Activated CD8-positive, alpha-beta memory T cell treated with anti-CD3 and anti-CD28 coated beads for 4 hours (primary cell): ENCODE measurements around the gene HSFY1.
"Not testable (repeated sequence)": the region's sequence is repeated elsewhere in the genome, so short reads cannot be mapped to it uniquely, and the experiment has no call there.

Experiments used
- DNase-seq, 2 donors: peaks; one replicate each; pipeline ENCODE4 v3.0.0-alpha.2; 2020; ENCODE audit warnings: low read depth in 2 of 2

HSFY1 gene, protein sequence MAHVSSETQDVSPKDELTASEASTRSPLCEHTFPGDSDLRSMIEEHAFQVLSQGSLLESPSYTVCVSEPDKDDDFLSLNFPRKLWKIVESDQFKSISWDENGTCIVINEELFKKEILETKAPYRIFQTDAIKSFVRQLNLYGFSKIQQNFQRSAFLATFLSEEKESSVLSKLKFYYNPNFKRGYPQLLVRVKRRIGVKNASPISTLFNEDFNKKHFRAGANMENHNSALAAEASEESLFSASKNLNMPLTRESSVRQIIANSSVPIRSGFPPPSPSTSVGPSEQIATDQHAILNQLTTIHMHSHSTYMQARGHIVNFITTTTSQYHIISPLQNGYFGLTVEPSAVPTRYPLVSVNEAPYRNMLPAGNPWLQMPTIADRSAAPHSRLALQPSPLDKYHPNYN

DNA sequence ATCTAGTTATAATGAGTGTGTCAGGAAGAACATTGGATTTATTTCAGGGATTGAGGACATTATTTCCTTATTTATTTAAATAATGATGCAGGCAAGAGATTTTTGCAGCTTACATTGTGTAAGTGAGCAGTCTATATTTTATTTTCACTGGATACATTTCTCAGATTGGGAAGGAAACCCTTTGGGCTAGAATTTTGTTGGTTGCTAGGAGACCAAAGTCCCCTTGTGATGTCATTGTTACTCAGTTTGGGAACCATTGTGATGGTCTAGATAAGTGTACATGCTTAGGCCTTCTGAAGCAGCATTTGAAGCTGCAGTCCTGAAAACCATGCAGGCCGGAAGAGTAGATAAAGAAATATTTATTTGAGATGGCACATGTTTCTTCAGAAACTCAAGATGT is at the start of gene HSFY1:
Gene HSFY1, plus strand, starts transcription at position 301 of the 400 bp plus-strand sequence. Its CDS starts 68 bp downstream, at position 369.
- DNase-seq, result not testable (repeated sequence)

DNA sequence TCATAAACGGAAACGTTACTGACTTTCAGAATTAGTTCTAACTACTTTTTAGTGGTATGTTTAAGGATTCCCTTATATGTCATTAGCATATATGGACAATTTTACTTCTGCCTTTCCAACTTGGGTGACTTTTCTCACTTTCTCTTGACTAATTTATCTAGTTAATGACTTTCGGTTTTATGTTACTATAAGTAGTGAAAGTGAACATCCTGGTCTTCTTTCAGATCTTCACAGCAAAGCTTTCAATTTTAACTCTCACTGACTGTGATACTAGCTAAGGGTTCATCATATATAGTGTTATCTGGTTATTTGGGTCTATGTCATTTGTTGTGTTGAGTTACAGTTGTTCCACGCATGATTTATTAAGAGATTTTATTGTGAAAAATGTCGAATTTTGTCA is 42.3 kb upstream of the HSFY1 start:
- not testable (repeated sequence) for DNase-seq

DNA sequence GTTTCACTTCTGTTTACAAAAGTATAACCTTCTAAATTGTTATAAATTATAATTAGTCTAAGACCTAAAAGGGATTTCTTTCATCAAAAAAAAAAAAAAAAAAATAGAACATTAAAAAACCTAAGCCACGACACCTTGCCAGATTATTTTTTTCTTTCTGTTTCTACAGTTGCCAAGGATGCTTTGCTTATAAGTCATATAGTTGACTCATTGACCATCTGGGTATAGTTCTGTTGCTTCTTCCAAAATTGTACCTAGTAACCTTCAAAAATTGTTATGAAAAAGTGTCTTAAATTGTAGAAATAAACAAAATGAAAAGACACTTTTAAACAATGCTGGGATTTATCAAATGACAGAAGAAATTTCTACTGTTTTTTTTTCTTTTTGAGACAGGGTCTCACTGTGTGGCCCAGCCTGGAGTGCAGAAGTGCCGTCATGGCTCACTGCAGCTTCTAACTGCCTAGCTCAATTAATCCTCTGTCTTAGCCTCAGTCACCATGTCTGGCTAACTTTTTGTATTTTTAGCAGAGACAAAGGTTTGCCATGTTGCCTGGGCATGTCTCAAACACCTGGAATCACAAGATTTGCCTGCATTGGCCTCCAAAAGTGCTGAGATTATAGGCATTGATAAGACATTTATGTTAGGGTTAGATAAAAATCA is 15.4 kb upstream of the HSFY1 start:
- not testable (repeated sequence) for DNase-seq

DNA sequence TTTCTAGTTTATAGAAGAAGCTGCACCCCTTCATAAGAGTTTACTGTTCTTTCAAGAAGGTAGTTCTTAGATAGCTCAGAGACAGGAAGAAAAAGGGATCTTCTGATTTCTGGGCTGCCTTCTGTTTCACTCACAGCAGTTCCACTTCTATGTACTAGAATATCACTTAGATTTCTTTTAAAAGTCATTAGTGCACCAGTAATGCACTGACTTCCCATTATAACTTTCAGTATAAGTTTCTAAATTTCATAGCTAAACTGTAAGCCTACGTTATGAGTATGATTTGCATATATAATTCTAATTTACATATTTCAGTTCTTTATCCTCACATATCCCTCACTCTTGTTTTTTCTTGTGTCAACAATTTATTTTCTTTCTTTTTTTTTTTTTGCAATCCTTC is 7.6 kb upstream of the HSFY1 start:
- DNase-seq, result not testable (repeated sequence)

DNA sequence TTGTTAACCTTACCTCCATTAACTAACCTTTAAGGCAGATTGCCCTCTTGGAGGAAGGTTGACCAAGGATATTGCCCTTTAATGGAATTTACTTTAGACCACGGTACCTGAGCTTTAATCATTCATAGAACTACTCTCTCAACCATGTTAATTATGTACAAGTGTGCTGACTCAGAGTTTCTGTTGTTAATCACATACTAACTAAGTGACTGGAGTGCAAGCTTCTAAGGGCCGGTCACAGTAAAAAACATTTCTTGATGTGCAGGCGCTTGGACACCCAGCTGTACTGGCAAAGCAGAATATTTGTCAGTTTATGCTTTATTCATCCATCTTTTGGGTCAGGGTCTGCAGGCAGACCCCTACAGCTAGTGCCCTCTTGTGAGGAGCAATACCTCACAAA is 6.6 kb downstream of the HSFY1 start:
- DNase-seq, result not testable (repeated sequence)

DNA sequence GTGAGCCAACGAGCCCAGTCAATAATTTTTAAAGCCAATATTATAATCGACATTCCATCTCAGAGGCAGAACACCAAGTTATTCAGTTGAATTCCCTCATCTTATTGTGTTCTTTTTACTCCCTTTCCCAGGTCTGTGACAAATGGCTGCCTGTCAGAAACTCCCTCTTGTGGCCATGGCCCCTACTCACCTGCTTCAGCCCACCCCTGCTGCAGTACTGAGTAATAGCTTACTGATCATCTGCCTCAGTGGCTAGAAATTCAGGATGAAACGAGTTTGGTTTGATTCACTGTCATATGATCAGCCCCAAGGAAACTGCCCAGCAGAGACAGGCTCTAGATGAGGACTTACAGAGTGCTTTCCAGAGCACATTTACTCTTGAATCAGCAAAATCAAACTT is 19.4 kb downstream of the HSFY1 start:
- not testable (repeated sequence) for DNase-seq
